Embryonic facial prominence (tissue), 1 donor: ENCODE data around the gene P3H1.
"Not testable (repeated sequence)": the region's sequence is repeated elsewhere in the genome, so short reads cannot be mapped to it uniquely, and the experiment has no call there.

Source experiments
- DNase-seq: peaks from one replicate; pipeline ENCODE4 v3.0.0-alpha.2; 2016; ENCODE audit errors: extremely low spot score

The P3H1 gene

GRCh38 chr1:42766741-42767509 is at the start of gene P3H1, which contains the start of gene C1orf50:
TSS of gene P3H1 (minus strand) at chr1:42767028. CDS start at chr1:42766971, 57 bp downstream.
TSS of gene C1orf50 (plus strand) at chr1:42767249. CDS start at chr1:42767312, 63 bp downstream.
- DNase-seq = peak; percentile 96

GRCh38 chr1:42815941-42816584 is 49.2 kb upstream of the P3H1 start:
- no peak for DNase-seq

GRCh38 chr1:42814815-42815214 is 48.0 kb upstream of the P3H1 start:
- not testable (repeated sequence) for DNase-seq

GRCh38 chr1:42807056-42807668 is 40.3 kb upstream of the P3H1 start:
- no peak for DNase-seq

- DNase-seq = no peak
Observed at GRCh38 chr1:42806593-42806992, 39.8 kb upstream of the P3H1 start.

GRCh38 chr1:42806171-42806570 is 39.3 kb upstream of the P3H1 start:
- no peak for DNase-seq

- DNase-seq = no peak
Observed at GRCh38 chr1:42801832-42802473, 35.1 kb upstream of the P3H1 start.

- no peak for DNase-seq
Observed at GRCh38 chr1:42797979-42798378, 31.2 kb upstream of the P3H1 start.

GRCh38 chr1:42797414-42797813 is 30.6 kb upstream of the P3H1 start:
- DNase-seq = no peak

GRCh38 chr1:42793824-42794223 is 27.0 kb upstream of the P3H1 start:
- DNase-seq = no peak

- DNase-seq = no peak
Observed at GRCh38 chr1:42788021-42788420, 21.2 kb upstream of the P3H1 start.

- no peak for DNase-seq
Observed at GRCh38 chr1:42786097-42786496, 19.3 kb upstream of the P3H1 start.

- no peak for DNase-seq
Observed at GRCh38 chr1:42784946-42785693, 18.3 kb upstream of the P3H1 start, which contains the start of gene TMEM269. TSS of gene TMEM269 (plus strand) at chr1:42784991. CDS start at chr1:42789894, 4,903 bp downstream.

- no peak for DNase-seq
Observed at GRCh38 chr1:42784547-42784945, 17.7 kb upstream of the P3H1 start.

- DNase-seq = no peak
Observed at GRCh38 chr1:42783092-42783491, 16.3 kb upstream of the P3H1 start.

- no peak for DNase-seq
Observed at GRCh38 chr1:42780176-42780575, 13.3 kb upstream of the P3H1 start.

- no peak for DNase-seq
Observed at GRCh38 chr1:42779725-42780124, 12.9 kb upstream of the P3H1 start.

GRCh38 chr1:42777852-42778251 is 11.0 kb upstream of the P3H1 start:
- no peak for DNase-seq

GRCh38 chr1:42776502-42776901 is 9.7 kb upstream of the P3H1 start:
- no peak for DNase-seq

GRCh38 chr1:42774928-42775526 is 8.2 kb upstream of the P3H1 start:
- no peak for DNase-seq

GRCh38 chr1:42773420-42773819 is 6.6 kb upstream of the P3H1 start:
- DNase-seq = no peak
